Uterus (tissue), 4 donors: ENCODE measurements around the gene RBM42. TPM values are rescaled to one million over a fixed set of nuclear protein-coding genes. Genes with fewer than 3 reads are reported as not detected.

Source experiments
- DNase-seq, 2 donors: peaks; one replicate each; pipeline ENCODE4 v3.0.0-alpha.2; 2019 to 2020
- H3K27ac ChIP-seq, 2 donors: fragments of 200-600 bp; sonication (generic); 1 replicate in 1 of 2; 2 replicates in 1 of 2; pipeline ENCODE4 v1.5.1; 2016 to 2018
- H3K27me3 ChIP-seq, 2 donors: fragments of 200-600 bp; sonication (generic); one replicate each; pipeline ENCODE4 v1.5.1; 2018 to 2019; ENCODE audit warnings: control low read depth in 1 of 2
- H3K36me3 ChIP-seq, 2 donors: fragments of 200-600 bp; sonication (generic); one replicate each; pipeline ENCODE4 v1.5.1; 2019; ENCODE audit warnings: control low read depth in 1 of 2
- H3K4me1 ChIP-seq, 2 donors: fragments of 200-600 bp; sonication (generic); one replicate each; pipeline ENCODE4 v1.5.1; 2018 to 2019; ENCODE audit warnings: control low read depth in 1 of 2
- H3K4me3 ChIP-seq, 2 donors: fragments of 200-600 bp; sonication (generic); 1 replicate in 1 of 2; 2 replicates in 1 of 2; pipeline ENCODE4 v1.5.1; 2018 to 2019; ENCODE audit warnings: mild to moderate bottlenecking in 1 of 2
- H3K9me3 ChIP-seq, 2 donors: fragments of 200-600 bp; sonication (generic); one replicate each; pipeline ENCODE4 v1.5.1; 2019; ENCODE audit warnings: control low read depth in 1 of 2
- CTCF ChIP-seq, 4 experiments: fragments of 200-600 bp in 2 of 4; fragments of 450-650 bp in 2 of 4; sonication (generic) in 2 of 4; IDR thresholded peaks; one replicate each; pipeline ENCODE4 v1.5.1; 2016 to 2019; ENCODE audit warnings: antibody characterized with exemption in 4 of 4, mild to moderate bottlenecking in 2 of 4, moderate library complexity in 1 of 4
- POLR2A ChIP-seq, 2 donors: fragments of 450-650 bp; IDR thresholded peaks; one replicate each; pipeline ENCODE4 v1.6.1; 2016; ENCODE audit warnings: antibody characterized with exemption in 2 of 2, mild to moderate bottlenecking in 1 of 2, moderate library complexity in 1 of 2
- intact Hi-C: fragments of 100-400 bp; cut with DNase I; formaldehyde crosslinking; loops from one replicate; pipeline ENCODE4 v1.15.1; 2023; ENCODE audit warnings: low total_unique reads
- total RNA-seq, 4 donors: library from RNA; depleted of rRNA in 3 of 4; stranded (reverse); fragments of >200 nt in 3 of 4; gene quantifications; one replicate each; pipeline versions ENCODE4 v1.1.0 to v1.2.4, GENCODE V29; 2014 to 2023
- donor health status: DM: yes; HTN: yes; CAD: no.

The RBM42 gene
- total RNA-seq, 4 donors from 2014 or later: 23.8 to 60.0 (median 31.5) TPM

GRCh38 chr19:35621708-35622107 lies 7.1 kb upstream of the RBM42 start:
- no peaks in the 10 kb centered on the region for H3K27me3 ChIP-seq
- H3K4me1 ChIP-seq: no peaks in the 10 kb centered on the region
- no peaks in the 10 kb centered on the region for H3K9me3 ChIP-seq
- H3K27ac ChIP-seq: no peak overlapping the region
- no peak for DNase-seq
- intact Hi-C loops: no loop called here
- TF ChIP-seq POLR2A (IDR thresholded peaks at IDR 0.05) (no peak), CTCF (IDR thresholded peaks at IDR 0.05) (no peak)
- H3K36me3 ChIP-seq: no peaks in the 10 kb centered on the region
- no peak overlapping the region for H3K4me3 ChIP-seq

- TF ChIP-seq CTCF (IDR thresholded peaks at IDR 0.05) (no peak), POLR2A (IDR thresholded peaks at IDR 0.05) (no peak)
- Histone ChIP-seq H3K9me3 (no peaks in the 10 kb centered on the region), H3K4me1 (no peaks in the 10 kb centered on the region), H3K4me3 (no peak overlapping the region), H3K27me3 (no peaks in the 10 kb centered on the region), H3K36me3 (no peaks in the 10 kb centered on the region), H3K27ac (no peak overlapping the region)
- no peak for DNase-seq
- intact Hi-C loops: no loop called here
Observed at GRCh38 chr19:35622750-35623149, 6.1 kb upstream of the RBM42 start.

- no peak for DNase-seq
- Histone ChIP-seq H3K9me3 (no peaks in the 10 kb centered on the region), H3K27me3 (no peaks in the 10 kb centered on the region), H3K27ac (no peak overlapping the region), H3K4me3 (no peak overlapping the region), H3K36me3 (no peaks in the 10 kb centered on the region), H3K4me1 (no peaks in the 10 kb centered on the region)
- intact Hi-C loops: no loop called here
- TF ChIP-seq POLR2A (IDR thresholded peaks at IDR 0.05): no peak
- no peak for TF ChIP-seq CTCF (IDR thresholded peaks at IDR 0.05)
Observed at GRCh38 chr19:35623327-35624010, 5.4 kb upstream of the RBM42 start.

- no peak for DNase-seq
- Histone ChIP-seq H3K9me3 (no peaks in the 10 kb centered on the region), H3K27ac (peak overlapping the region; percentile 78 to 93), H3K36me3 (no peaks in the 10 kb centered on the region), H3K4me3 (peak overlapping the region; percentile 89 to 93), H3K4me1 (peaks cover 5 to 6% of the 10 kb centered on the region in 2 donors), H3K27me3 (no peaks in the 10 kb centered on the region)
- intact Hi-C loops: no loop called here
- TF ChIP-seq CTCF (IDR thresholded peaks at IDR 0.05): no peak
- no peak for TF ChIP-seq POLR2A (IDR thresholded peaks at IDR 0.05)
Observed at GRCh38 chr19:35628264-35628564, 622 bp upstream of the RBM42 start.

- H3K4me3 ChIP-seq: peak overlapping the region; percentile 89 to 93
- H3K27me3 ChIP-seq: no peaks in the 10 kb centered on the region
- H3K27ac ChIP-seq: peak overlapping the region; percentile 78 to 93
- intact Hi-C loops: no loop called here
- peaks cover 5 to 6% of the 10 kb centered on the region in 2 donors for H3K4me1 ChIP-seq
- TF ChIP-seq POLR2A (IDR thresholded peaks at IDR 0.05): no peak
- TF ChIP-seq CTCF (IDR thresholded peaks at IDR 0.05): no peak
- no peaks in the 10 kb centered on the region for H3K9me3 ChIP-seq
- no peaks in the 10 kb centered on the region for H3K36me3 ChIP-seq
- DNase-seq: no peak
Observed at GRCh38 chr19:35629332-35629633, 447 bp downstream of the RBM42 start.
